Inflammatory macrophage treated with lipopolysaccharide for 4 hours (primary cell): ENCODE measurements around the gene RAG2.
"Not testable (repeated sequence)": the region's sequence is repeated elsewhere in the genome, so short reads cannot be mapped to it uniquely, and the experiment has no call there.

Source experiments
- DNase-seq: peaks from one replicate; pipeline ENCODE4 v3.0.0-alpha.2; 2020

Gene RAG2

GRCh38 chr11:36596880-36597279 is 1.2 kb downstream of the RAG2 start:
- DNase-seq = no peak

- DNase-seq = peak; percentile 85
Measured at GRCh38 chr11:36594316-36594989, 3.6 kb downstream of the RAG2 start, which contains the start of gene IFTAP. IFTAP (plus strand) TSS chr11:36594502; CDS start chr11:36610104, 15,602 bp downstream.

- no peak for DNase-seq
Measured at GRCh38 chr11:36591433-36591832, 6.6 kb downstream of the RAG2 start.

GRCh38 chr11:36590513-36590912 is 7.5 kb downstream of the RAG2 start:
- DNase-seq = no peak

GRCh38 chr11:36588099-36588498 is 9.9 kb downstream of the RAG2 start:
- no peak for DNase-seq

- DNase-seq = peak; percentile 38
Measured at GRCh38 chr11:36586543-36586942, 11.5 kb downstream of the RAG2 start.

- DNase-seq = no peak
Measured at GRCh38 chr11:36583667-36584066, 14.4 kb downstream of the RAG2 start.

- DNase-seq = no peak
Measured at GRCh38 chr11:36581536-36581935, 16.5 kb downstream of the RAG2 start.

GRCh38 chr11:36578458-36578857 is 19.6 kb downstream of the RAG2 start:
- DNase-seq = no peak

GRCh38 chr11:36577859-36578258 is 20.2 kb downstream of the RAG2 start:
- DNase-seq = no peak

- no peak for DNase-seq
Measured at GRCh38 chr11:36577373-36577772, 20.7 kb downstream of the RAG2 start.

- no peak for DNase-seq
Measured at GRCh38 chr11:36574486-36574885, 23.6 kb downstream of the RAG2 start.

GRCh38 chr11:36569095-36569494 is 28.9 kb downstream of the RAG2 start:
- no peak for DNase-seq

GRCh38 chr11:36567694-36568093 is 30.3 kb downstream of the RAG2 start, which contains the start of gene RAG1:
RAG1 (plus strand) TSS chr11:36568007; CDS start chr11:36573305, 5,298 bp downstream.
- no peak for DNase-seq

GRCh38 chr11:36566407-36567053 is 31.5 kb downstream of the RAG2 start:
- DNase-seq = no peak

- no peak for DNase-seq
Measured at GRCh38 chr11:36565031-36565610, 32.9 kb downstream of the RAG2 start.

GRCh38 chr11:36564376-36565030 is 33.5 kb downstream of the RAG2 start:
- DNase-seq = peak; percentile 53

- peak; percentile 2 for DNase-seq
Measured at GRCh38 chr11:36558571-36559413, 39.2 kb downstream of the RAG2 start.

- DNase-seq = no peak
Measured at GRCh38 chr11:36557991-36558390, 40.0 kb downstream of the RAG2 start.

- not testable (repeated sequence) for DNase-seq
Measured at GRCh38 chr11:36557390-36557789, 40.6 kb downstream of the RAG2 start.

GRCh38 chr11:36550385-36551115 is 47.5 kb downstream of the RAG2 start:
- no peak for DNase-seq
